WTC11 (cell line): ENCODE measurements around the gene HDAC9. TPM values are rescaled to one million over a fixed set of nuclear protein-coding genes. Genes with fewer than 3 reads are reported as not detected.
A peak's percentile ranks its signal among the peaks of the same experiment; 100 is the strongest.

ENCODE experiments used
- ATAC-seq: fragments of 200-7000 bp; cut with Tn5 transposase; 2 replicates; pipeline ENCODE4 v1.10.0; 2021; ENCODE audit warnings: mild to moderate bottlenecking, moderate library complexity
- CTCF ChIA-PET: fragments of 300-600 bp; sonication (Branson Sonifier 250); formaldehyde crosslinking; loops from one replicate; lab custom pipeline; 2021; ENCODE audit warnings: antibody characterized with exemption; lab: Charles Lee
- POLR2A ChIA-PET: fragments of 350-600 bp; sonication (Branson Sonifier 250); formaldehyde crosslinking; loops from one replicate; lab custom pipeline; 2021; ENCODE audit warnings: antibody characterized with exemption; lab: Charles Lee
- DNase-seq: peaks from one replicate; pipeline ENCODE4 v3.0.0; 2021; ENCODE audit warnings: low spot score
- H3K27ac Mint-ChIP-seq: 2 replicates; pipeline ENCODE4 v1.8.0; 2021; ENCODE audit warnings: mixed read lengths
- H3K27me3 Mint-ChIP-seq: 2 replicates; pipeline ENCODE4 v1.8.0; 2021; ENCODE audit warnings: low read depth, mild to moderate bottlenecking, moderate library complexity, mixed read lengths
- H3K36me3 Mint-ChIP-seq: 2 replicates; pipeline ENCODE4 v1.8.0; 2021; ENCODE audit warnings: mixed read lengths
- H3K4me1 Mint-ChIP-seq: 2 replicates; pipeline ENCODE4 v1.8.0; 2022; ENCODE audit warnings: mixed read lengths
- H3K4me3 Mint-ChIP-seq: 2 replicates; pipeline ENCODE4 v1.8.0; 2021; ENCODE audit warnings: mild to moderate bottlenecking, moderate library complexity, mixed read lengths
- H3K9me3 Mint-ChIP-seq: 2 replicates; pipeline ENCODE4 v1.8.0; 2021; ENCODE audit warnings: mixed read lengths
- ARID4B ChIP-seq: sonication (generic); formaldehyde crosslinking; IDR thresholded peaks from 2 replicates; pipeline ENCODE4 v1.8.0; 2023; ENCODE audit warnings: missing genetic modification reagents, mild to moderate bottlenecking, borderline replicate concordance
- ATF1 ChIP-seq: sonication (generic); formaldehyde crosslinking; IDR thresholded peaks from 2 replicates; pipeline ENCODE4 v1.8.1; 2023; ENCODE audit warnings: mild to moderate bottlenecking, moderate library complexity, missing genetic modification reagents
- CDX4 ChIP-seq: fragments of 250-450 bp; sonication (Bioruptor Pico); IDR thresholded peaks from 2 replicates; pipeline ENCODE4 v1.9.0; 2021; ENCODE audit warnings: moderate library complexity, mild to moderate bottlenecking, inconsistent platforms, borderline replicate concordance
- E2F1 ChIP-seq: sonication (generic); formaldehyde crosslinking; IDR thresholded peaks from 2 replicates; pipeline ENCODE4 v1.8.0; 2022; ENCODE audit warnings: mild to moderate bottlenecking, missing genetic modification reagents
- E2F5 ChIP-seq: sonication (generic); formaldehyde crosslinking; IDR thresholded peaks from 2 replicates; pipeline ENCODE4 v1.8.1; 2022; ENCODE audit warnings: mild to moderate bottlenecking, moderate library complexity, missing genetic modification reagents
- EMX1 ChIP-seq: fragments of 250-450 bp; sonication (Bioruptor Pico); IDR thresholded peaks from 2 replicates; pipeline ENCODE4 v1.8.0; 2021; ENCODE audit warnings: mild to moderate bottlenecking
- FOXP1 ChIP-seq: sonication (generic); formaldehyde crosslinking; IDR thresholded peaks from 2 replicates; pipeline ENCODE4 v1.8.0; 2022; ENCODE audit warnings: missing genetic modification reagents, mild to moderate bottlenecking, moderate library complexity, borderline replicate concordance
- GRHL2 ChIP-seq: fragments of 250-450 bp; sonication (Bioruptor Pico); IDR thresholded peaks from 2 replicates; pipeline ENCODE4 v1.8.0; 2022; ENCODE audit warnings: mild to moderate bottlenecking, moderate library complexity; ENCODE audit not compliant: insufficient replicate concordance, severe bottlenecking
- HMGA2 ChIP-seq: fragments of 250-450 bp; sonication (Bioruptor Pico); IDR thresholded peaks from 2 replicates; pipeline ENCODE4 v1.4.0; 2021; ENCODE audit warnings: mild to moderate bottlenecking, moderate library complexity
- IRF1 ChIP-seq: sonication (generic); formaldehyde crosslinking; IDR thresholded peaks from 2 replicates; pipeline ENCODE4 v1.8.0; 2023; ENCODE audit warnings: missing genetic modification reagents
- JAZF1 ChIP-seq: fragments of 250-450 bp; sonication (Bioruptor Pico); IDR thresholded peaks from 2 replicates; pipeline ENCODE4 v1.9.0; 2021; ENCODE audit warnings: moderate library complexity, mild to moderate bottlenecking, inconsistent platforms
- NFE2L1 ChIP-seq: sonication (generic); formaldehyde crosslinking; IDR thresholded peaks from 2 replicates; pipeline ENCODE4 v1.8.1; 2023; ENCODE audit warnings: missing genetic modification reagents
- NR1H2 ChIP-seq: sonication (generic); formaldehyde crosslinking; IDR thresholded peaks from 2 replicates; pipeline ENCODE4 v1.9.0; 2021; ENCODE audit warnings: mild to moderate bottlenecking, moderate library complexity, missing genetic modification reagents
- NR2C2 ChIP-seq: sonication (generic); formaldehyde crosslinking; IDR thresholded peaks from 2 replicates; pipeline ENCODE4 v1.8.0; 2022; ENCODE audit warnings: mild to moderate bottlenecking, missing genetic modification reagents
- NR3C1 ChIP-seq: sonication (generic); formaldehyde crosslinking; conservative IDR thresholded peaks from 2 replicates; pipeline ENCODE4 v1.8.1; 2023; ENCODE audit warnings: low read depth, mild to moderate bottlenecking, missing genetic modification reagents
- TCF7 ChIP-seq: sonication (generic); formaldehyde crosslinking; IDR thresholded peaks from 2 replicates; pipeline ENCODE4 v1.8.0; 2022; ENCODE audit warnings: mild to moderate bottlenecking, low read depth, missing genetic modification reagents, moderate library complexity
- TP53 ChIP-seq: sonication (generic); formaldehyde crosslinking; IDR thresholded peaks from 2 replicates; pipeline ENCODE4 v1.8.1; 2023; ENCODE audit warnings: mild to moderate bottlenecking, missing genetic modification reagents
- ZNF219 ChIP-seq: sonication (generic); formaldehyde crosslinking; IDR thresholded peaks from 2 replicates; pipeline ENCODE4 v1.8.0; 2023; ENCODE audit warnings: missing genetic modification reagents, mild to moderate bottlenecking, borderline replicate concordance
- ZNF281 ChIP-seq: sonication (generic); formaldehyde crosslinking; IDR thresholded peaks from 2 replicates; pipeline ENCODE4 v1.8.0; 2023; ENCODE audit warnings: mild to moderate bottlenecking, missing genetic modification reagents
- ZNF512 ChIP-seq: sonication (generic); formaldehyde crosslinking; IDR thresholded peaks from 2 replicates; pipeline ENCODE4 v1.8.1; 2022; ENCODE audit warnings: missing genetic modification reagents, borderline replicate concordance
- ZSCAN18 ChIP-seq: fragments of 250-450 bp; sonication (Bioruptor Pico); IDR thresholded peaks from 2 replicates; pipeline ENCODE4 v2.1.2; 2022; ENCODE audit warnings: mild to moderate bottlenecking, moderate library complexity
- total RNA-seq: library from RNA; stranded (reverse); gene quantifications from 3 replicates; pipeline ENCODE4 v1.2.3, GENCODE V29; 2021

HDAC9 gene
- total RNA-seq, 1 experiment from 2014 or later: 18.8 TPM

GRCh38 chr7:18555968-18556367 is 60.4 kb downstream of the HDAC9 start:
- no peak for DNase-seq
- Mint-ChIP-seq H3K36me3 (no peaks in the 10 kb centered on the region), H3K27me3 (no peaks in the 10 kb centered on the region), H3K27ac (no peak overlapping the region), H3K4me1 (no peaks in the 10 kb centered on the region), H3K4me3 (no peak overlapping the region), H3K9me3 (no peaks in the 10 kb centered on the region)
- ChIA-PET POLR2A (no interaction called here), CTCF (no interaction called here)
- ATAC-seq: no peak
- no peak for TF ChIP-seq IRF1 (CRISPR knock-in tag)
- peak; percentile 35; the same call in 1 of the 2 replicates for TF ChIP-seq HMGA2
- TF ChIP-seq NFE2L1 (CRISPR knock-in tag): no peak

GRCh38 chr7:18558503-18558902 is 63.0 kb downstream of the HDAC9 start:
- Mint-ChIP-seq H3K4me1 (no peaks in the 10 kb centered on the region), H3K27ac (no peak overlapping the region), H3K4me3 (no peak overlapping the region), H3K9me3 (no peaks in the 10 kb centered on the region), H3K36me3 (no peaks in the 10 kb centered on the region), H3K27me3 (no peaks in the 10 kb centered on the region)
- TF ChIP-seq GRHL2 (CRISPR knock-in tag): no peak
- no peak for TF ChIP-seq NR3C1 (CRISPR knock-in tag)
- TF ChIP-seq ZNF512 (CRISPR knock-in tag): no peak
- no peak for TF ChIP-seq ZNF281 (CRISPR knock-in tag)
- no peak for TF ChIP-seq ZSCAN18 (CRISPR knock-in tag)
- no peak for TF ChIP-seq FOXP1 (CRISPR knock-in tag)
- no peak for TF ChIP-seq NR2C2 (CRISPR knock-in tag)
- no peak for TF ChIP-seq TP53
- TF ChIP-seq JAZF1 (CRISPR knock-in tag): no peak
- no peak for TF ChIP-seq ATF1
- TF ChIP-seq E2F1 (CRISPR knock-in tag): no peak
- no peak for TF ChIP-seq ARID4B (CRISPR knock-in tag)
- no peak for TF ChIP-seq CDX4
- TF ChIP-seq ZNF219 (CRISPR knock-in tag): no peak
- no peak for TF ChIP-seq TCF7 (CRISPR knock-in tag)
- no peak for TF ChIP-seq NR1H2
- TF ChIP-seq E2F5 (CRISPR knock-in tag): no peak
- no peak for TF ChIP-seq EMX1 (CRISPR knock-in tag)
- ATAC-seq (no peak), DNase-seq (no peak)
- CTCF ChIA-PET: no interaction called here
- POLR2A ChIA-PET: no interaction called here
